Activated CD4-positive, alpha-beta T cell treated with anti-CD3 and anti-CD28 coated beads, Interleukin-2, amount 10 ng/mL, durations not matched to agents 24 days and 14 days (primary cell): ENCODE data around the gene SYNJ2. TPM values are rescaled to one million over a fixed set of nuclear protein-coding genes. Genes with fewer than 3 reads are reported as not detected.

Experiments used
- DNase-seq: peaks from one replicate; pipeline ENCODE4 v3.0.0; 2022
- H3K27ac Mint-ChIP-seq: one replicate; pipeline ENCODE4 v1.8.0; 2022; ENCODE audit warnings: mild to moderate bottlenecking, mixed read lengths
- H3K27me3 Mint-ChIP-seq: one replicate; pipeline ENCODE4 v1.8.0; 2022; ENCODE audit warnings: mixed read lengths
- H3K36me3 Mint-ChIP-seq: one replicate; pipeline ENCODE4 v1.8.0; 2022; ENCODE audit warnings: low read depth, mild to moderate bottlenecking, mixed read lengths
- H3K4me1 Mint-ChIP-seq: one replicate; pipeline ENCODE4 v1.8.0; 2021; ENCODE audit warnings: mixed read lengths
- H3K4me3 Mint-ChIP-seq: one replicate; pipeline ENCODE4 v1.8.0; 2022; ENCODE audit warnings: mild to moderate bottlenecking, moderate library complexity, mixed read lengths
- H3K9me3 Mint-ChIP-seq: one replicate; pipeline ENCODE4 v1.8.0; 2021; ENCODE audit warnings: mixed read lengths
- intact Hi-C: fragments of 100-400 bp; cut with micrococcal nuclease; formaldehyde crosslinking; loops from one replicate; pipeline ENCODE4 v1.15.1; 2023
- total RNA-seq: library from RNA; stranded (reverse); gene quantifications from 2 replicates; pipeline ENCODE4 v1.2.3, GENCODE V29; 2022

The SYNJ2 gene
- total RNA-seq, 1 donor from 2014 or later: 22.2 TPM

DNA sequence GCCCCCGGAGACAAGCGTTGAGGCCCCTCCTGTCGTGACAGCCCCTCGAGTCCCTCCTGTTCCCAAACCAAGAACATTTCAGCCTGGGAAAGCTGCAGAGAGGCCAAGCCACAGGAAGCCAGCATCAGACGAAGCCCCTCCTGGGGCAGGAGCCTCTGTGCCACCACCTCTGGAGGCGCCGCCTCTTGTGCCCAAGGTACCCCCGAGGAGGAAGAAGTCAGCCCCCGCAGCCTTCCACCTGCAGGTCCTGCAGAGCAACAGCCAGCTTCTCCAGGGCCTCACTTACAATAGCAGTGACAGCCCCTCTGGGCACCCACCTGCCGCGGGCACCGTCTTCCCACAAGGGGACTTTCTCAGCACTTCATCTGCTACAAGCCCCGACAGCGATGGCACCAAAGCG is 114.0 kb downstream of the SYNJ2 start:
- no peaks in the 10 kb centered on the region for H3K4me1 Mint-ChIP-seq
- DNase-seq: no peak
- H3K9me3 Mint-ChIP-seq: no peaks in the 10 kb centered on the region
- H3K36me3 Mint-ChIP-seq: peaks cover 44% of the 10 kb centered on the region
- no peaks in the 10 kb centered on the region for H3K27me3 Mint-ChIP-seq
- intact Hi-C loops: no loop called here
- H3K4me3 Mint-ChIP-seq: no peak overlapping the region
- H3K27ac Mint-ChIP-seq: no peak overlapping the region

DNA sequence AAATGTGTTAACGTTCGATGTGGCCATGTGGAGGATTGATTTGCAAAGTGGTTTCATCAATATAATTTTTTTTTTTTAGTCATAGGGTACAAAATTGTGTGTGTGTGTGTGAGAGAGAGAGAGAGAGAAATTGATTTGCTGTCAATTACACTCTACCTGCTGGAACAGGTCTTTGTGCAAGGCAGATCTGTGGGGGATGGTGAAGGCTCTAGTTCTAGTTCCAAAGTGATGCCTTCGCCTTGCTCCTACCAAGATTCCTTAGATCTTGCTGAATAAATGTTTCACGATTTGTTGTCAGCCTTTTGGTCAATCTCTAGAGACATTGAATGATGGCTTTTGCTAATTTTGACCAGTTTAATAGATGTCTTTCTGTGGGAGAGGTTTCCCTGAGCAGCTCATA is 121.6 kb downstream of the SYNJ2 start:
- peaks cover 8% of the 10 kb centered on the region for H3K36me3 Mint-ChIP-seq
- H3K27ac Mint-ChIP-seq: no peak overlapping the region
- H3K27me3 Mint-ChIP-seq: no peaks in the 10 kb centered on the region
- no peaks in the 10 kb centered on the region for H3K4me1 Mint-ChIP-seq
- DNase-seq: no peak
- no peaks in the 10 kb centered on the region for H3K9me3 Mint-ChIP-seq
- no peak overlapping the region for H3K4me3 Mint-ChIP-seq
- intact Hi-C loops: no loop called here

DNA sequence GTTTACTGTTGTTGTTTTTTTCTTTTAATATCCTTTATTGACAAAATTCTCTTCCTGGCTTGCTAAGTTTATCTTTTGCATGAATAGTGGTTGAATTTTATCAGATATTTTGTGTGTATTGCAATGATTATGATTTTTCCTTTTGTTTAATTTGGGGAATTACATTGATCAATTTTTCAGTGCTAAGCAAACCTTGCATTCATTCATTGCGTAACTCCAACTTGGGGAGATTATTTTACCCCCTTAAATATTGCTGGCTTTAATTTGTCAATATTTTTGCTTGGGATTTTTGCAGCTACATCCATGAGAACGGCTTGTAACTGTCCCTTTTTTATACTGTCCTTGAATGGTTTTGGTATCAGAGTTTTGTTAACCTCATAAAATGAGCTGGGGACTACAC is 123.0 kb downstream of the SYNJ2 start:
- no peaks in the 10 kb centered on the region for H3K9me3 Mint-ChIP-seq
- DNase-seq: no peak
- no peak overlapping the region for H3K27ac Mint-ChIP-seq
- H3K27me3 Mint-ChIP-seq: no peaks in the 10 kb centered on the region
- H3K4me3 Mint-ChIP-seq: no peak overlapping the region
- intact Hi-C loops: no loop called here
- H3K36me3 Mint-ChIP-seq: peaks cover 9% of the 10 kb centered on the region
- H3K4me1 Mint-ChIP-seq: no peaks in the 10 kb centered on the region

DNA sequence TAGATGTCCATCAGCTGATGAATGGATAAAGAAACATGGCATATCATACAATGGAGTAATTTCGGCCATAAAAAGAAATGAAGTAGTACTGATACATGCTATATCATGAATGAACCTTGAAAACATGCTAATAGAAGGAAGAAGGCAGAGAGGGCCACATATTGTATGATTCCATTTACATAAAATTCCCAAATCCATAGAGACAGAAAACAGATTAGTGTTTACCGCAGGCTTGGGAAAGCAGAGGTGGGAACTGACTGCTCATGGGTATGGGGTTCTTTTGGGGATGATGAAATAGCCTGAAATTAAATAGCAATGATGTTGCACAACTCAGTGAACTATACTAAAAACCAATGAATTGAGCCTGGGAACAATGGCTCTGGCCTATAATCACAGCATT is 128.1 kb downstream of the SYNJ2 start:
- no peaks in the 10 kb centered on the region for H3K27me3 Mint-ChIP-seq
- H3K4me3 Mint-ChIP-seq: no peak overlapping the region
- intact Hi-C loops: no loop called here
- peaks cover 17% of the 10 kb centered on the region for H3K36me3 Mint-ChIP-seq
- H3K4me1 Mint-ChIP-seq: peaks cover 4% of the 10 kb centered on the region
- no peak for DNase-seq
- H3K9me3 Mint-ChIP-seq: no peaks in the 10 kb centered on the region
- H3K27ac Mint-ChIP-seq: no peak overlapping the region

DNA sequence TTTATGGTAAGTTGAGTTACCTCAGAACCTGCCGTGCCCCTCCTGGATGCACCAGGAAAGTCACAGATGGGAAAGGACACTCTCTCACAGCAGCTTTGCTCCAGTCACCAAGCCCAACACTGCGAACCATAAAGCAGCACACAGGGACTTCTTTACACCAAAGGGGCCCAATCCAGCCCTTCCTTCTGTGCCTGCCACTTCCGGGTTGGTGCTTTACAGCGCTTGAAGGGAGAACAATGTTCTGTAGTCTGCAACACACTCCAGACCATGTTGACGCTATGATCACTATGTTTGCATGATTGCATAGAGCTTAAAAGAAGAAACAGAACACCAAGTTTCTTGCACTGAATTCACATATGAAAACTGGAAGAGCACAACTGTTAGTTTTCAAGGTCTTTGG is 129.3 kb downstream of the SYNJ2 start:
- Mint-ChIP-seq H3K9me3 (no peaks in the 10 kb centered on the region), H3K27me3 (no peaks in the 10 kb centered on the region), H3K27ac (no peak overlapping the region), H3K36me3 (peaks cover 17% of the 10 kb centered on the region), H3K4me3 (no peak overlapping the region), H3K4me1 (peaks cover 4% of the 10 kb centered on the region)
- no peak for DNase-seq
- intact Hi-C loops: no loop called here

DNA sequence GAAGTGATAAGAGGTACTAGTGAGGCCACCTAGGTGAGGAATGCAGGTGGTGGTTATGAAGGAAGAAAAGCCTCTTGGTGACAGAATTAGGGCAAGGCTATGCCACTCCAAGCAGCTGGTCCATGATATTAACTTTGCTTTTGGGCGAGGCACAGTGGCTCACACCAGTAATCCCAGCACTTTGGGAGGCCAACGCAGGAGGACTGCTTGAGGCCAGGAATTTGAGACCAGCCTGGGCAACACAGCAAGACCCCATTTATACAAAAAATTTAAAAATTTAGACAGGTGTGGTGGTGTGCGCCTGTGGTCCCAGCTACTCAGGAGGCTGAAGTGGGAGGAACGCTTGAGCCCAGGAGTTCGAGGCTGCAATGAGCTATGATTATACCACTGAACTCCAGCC is 130.3 kb downstream of the SYNJ2 start:
- no peak for DNase-seq
- Mint-ChIP-seq H3K4me1 (peaks cover 4% of the 10 kb centered on the region), H3K27me3 (no peaks in the 10 kb centered on the region), H3K27ac (no peak overlapping the region), H3K9me3 (no peaks in the 10 kb centered on the region), H3K36me3 (peaks cover 17% of the 10 kb centered on the region), H3K4me3 (no peak overlapping the region)
- intact Hi-C loops: no loop called here

DNA sequence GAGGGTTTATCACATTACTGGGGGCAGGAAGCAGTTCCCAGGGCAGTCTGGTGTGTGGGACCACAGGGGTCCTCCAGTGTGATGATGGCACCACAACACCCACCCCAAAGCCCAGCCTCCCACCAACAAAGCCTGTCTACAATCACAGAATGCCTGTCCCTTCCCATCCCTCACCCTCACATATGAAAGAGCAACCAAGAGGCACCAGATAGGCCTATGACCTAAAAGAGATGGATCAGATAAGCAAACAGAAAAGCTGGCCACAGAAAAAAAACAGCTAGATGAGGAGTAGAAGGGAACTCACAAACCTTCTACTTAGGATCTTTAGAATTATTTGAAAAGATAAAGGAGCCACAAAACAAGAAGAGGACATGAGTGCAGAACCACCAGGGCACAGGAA is 132.1 kb downstream of the SYNJ2 start:
- peaks cover 4% of the 10 kb centered on the region for H3K4me1 Mint-ChIP-seq
- intact Hi-C loops: no loop called here
- H3K4me3 Mint-ChIP-seq: no peak overlapping the region
- H3K27ac Mint-ChIP-seq: no peak overlapping the region
- no peaks in the 10 kb centered on the region for H3K27me3 Mint-ChIP-seq
- H3K36me3 Mint-ChIP-seq: peaks cover 21% of the 10 kb centered on the region
- no peak for DNase-seq
- no peaks in the 10 kb centered on the region for H3K9me3 Mint-ChIP-seq

DNA sequence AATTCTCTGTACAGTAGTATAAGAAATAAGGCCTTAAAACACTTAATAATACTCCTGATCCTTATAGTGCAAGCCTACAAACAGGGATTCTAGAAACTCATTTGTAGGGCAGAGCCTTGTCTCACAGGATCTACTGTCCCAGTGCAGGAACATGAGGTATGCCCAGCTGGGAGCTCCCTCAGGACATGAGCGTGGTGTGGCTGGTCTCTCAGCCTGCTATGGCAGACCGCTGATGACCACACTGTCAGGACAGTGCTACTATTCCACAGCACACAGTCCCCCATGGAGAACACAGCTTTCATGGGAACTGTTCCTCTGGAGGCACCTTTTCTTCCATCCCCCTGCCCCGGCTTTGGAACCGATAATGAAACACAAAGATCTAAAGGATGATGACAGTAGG is 133.4 kb downstream of the SYNJ2 start:
- H3K4me3 Mint-ChIP-seq: no peak overlapping the region
- peaks cover 4% of the 10 kb centered on the region for H3K4me1 Mint-ChIP-seq
- H3K9me3 Mint-ChIP-seq: no peaks in the 10 kb centered on the region
- peaks cover 18% of the 10 kb centered on the region for H3K36me3 Mint-ChIP-seq
- intact Hi-C loops: no loop called here
- no peak for DNase-seq
- H3K27me3 Mint-ChIP-seq: no peaks in the 10 kb centered on the region
- H3K27ac Mint-ChIP-seq: no peak overlapping the region

DNA sequence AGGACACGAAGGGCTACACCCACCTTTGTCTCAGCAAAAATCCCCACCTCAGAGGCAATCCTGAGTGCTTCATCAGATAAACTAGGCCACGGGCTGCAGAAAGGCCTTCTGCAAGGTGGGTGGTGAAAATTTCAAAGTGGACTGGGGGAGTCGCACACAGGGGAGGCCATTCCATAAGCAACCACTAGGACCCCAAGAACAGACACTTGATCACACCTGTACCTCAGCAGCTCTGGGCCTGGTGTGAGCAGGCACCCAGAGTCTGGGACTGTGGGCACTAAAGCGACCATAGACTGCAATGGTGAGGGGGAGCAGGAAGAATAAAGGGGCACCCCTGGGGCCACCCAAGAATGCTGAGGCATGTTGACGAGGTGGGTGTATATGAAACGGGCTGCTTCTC is 133.8 kb downstream of the SYNJ2 start:
- Mint-ChIP-seq H3K27me3 (no peaks in the 10 kb centered on the region), H3K36me3 (peaks cover 18% of the 10 kb centered on the region), H3K9me3 (no peaks in the 10 kb centered on the region), H3K27ac (no peak overlapping the region), H3K4me1 (peaks cover 4% of the 10 kb centered on the region), H3K4me3 (no peak overlapping the region)
- no peak for DNase-seq
- intact Hi-C loops: no loop called here

DNA sequence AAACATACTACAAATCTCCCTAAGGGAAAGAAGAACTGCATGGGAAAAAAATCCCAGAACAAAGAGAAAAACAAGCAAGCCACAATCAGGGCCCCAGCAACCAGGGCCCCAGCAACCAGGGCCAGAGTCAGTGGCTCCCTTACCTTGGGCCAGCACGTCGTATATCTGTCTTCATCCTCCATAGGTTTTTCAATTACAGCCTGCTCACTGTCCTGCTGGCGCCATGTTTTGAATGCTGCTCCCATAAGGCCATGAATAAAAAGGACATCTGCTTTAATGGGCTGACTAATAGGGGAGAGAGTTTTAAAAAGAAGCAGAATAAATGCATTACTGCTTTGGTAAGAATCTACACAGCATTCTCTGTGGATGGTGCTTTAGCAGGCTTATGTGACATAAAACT is 137.2 kb downstream of the SYNJ2 start:
- Mint-ChIP-seq H3K4me3 (no peak overlapping the region), H3K4me1 (peaks cover 6% of the 10 kb centered on the region), H3K9me3 (no peaks in the 10 kb centered on the region), H3K27ac (no peak overlapping the region), H3K36me3 (peaks cover 22% of the 10 kb centered on the region), H3K27me3 (no peaks in the 10 kb centered on the region)
- DNase-seq: no peak
- intact Hi-C loops: no loop called here

DNA sequence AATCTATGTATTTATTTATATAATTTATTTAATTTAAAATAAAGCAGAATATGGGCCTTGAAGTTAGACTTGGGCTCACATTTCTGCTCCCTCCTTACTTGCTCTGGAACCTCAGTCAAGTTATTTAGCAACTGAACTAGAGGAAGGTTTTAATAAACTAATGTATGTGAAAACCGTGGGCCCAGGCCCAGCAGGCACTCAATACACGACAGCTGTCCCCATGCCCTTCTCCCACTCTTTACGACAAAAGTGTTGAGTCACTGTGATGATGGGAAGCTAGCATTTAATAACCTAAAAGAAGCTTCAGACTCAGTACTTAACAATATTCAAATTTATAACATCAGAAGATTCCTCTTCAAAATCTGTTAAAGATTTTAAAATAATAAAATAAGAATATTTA is 139.7 kb downstream of the SYNJ2 start:
- intact Hi-C loops: no loop called here
- H3K4me1 Mint-ChIP-seq: peaks cover 4% of the 10 kb centered on the region
- no peaks in the 10 kb centered on the region for H3K27me3 Mint-ChIP-seq
- H3K4me3 Mint-ChIP-seq: no peak overlapping the region
- no peak overlapping the region for H3K27ac Mint-ChIP-seq
- no peaks in the 10 kb centered on the region for H3K9me3 Mint-ChIP-seq
- DNase-seq: no peak
- H3K36me3 Mint-ChIP-seq: peaks cover 25% of the 10 kb centered on the region

DNA sequence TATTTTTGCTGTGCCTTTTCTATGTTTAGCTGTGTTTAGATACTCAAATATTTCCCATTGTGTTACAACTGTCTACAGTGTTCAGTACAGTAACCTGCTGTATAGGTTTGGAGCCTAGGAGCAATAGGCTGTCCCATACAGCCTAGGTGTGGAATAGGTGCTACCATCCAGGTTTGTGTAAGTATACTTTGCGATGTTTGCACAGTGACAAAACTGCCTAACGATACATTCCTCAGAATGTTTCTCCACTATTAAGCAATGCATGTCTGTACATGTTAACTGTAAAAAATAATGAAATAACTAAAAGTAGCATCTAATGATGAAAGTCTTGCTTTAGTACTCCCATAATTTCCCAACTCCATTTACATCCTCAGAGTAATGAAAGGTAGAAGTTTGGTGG is 140.4 kb downstream of the SYNJ2 start:
- Mint-ChIP-seq H3K27me3 (no peaks in the 10 kb centered on the region), H3K9me3 (no peaks in the 10 kb centered on the region), H3K36me3 (peaks cover 25% of the 10 kb centered on the region), H3K4me3 (no peak overlapping the region), H3K4me1 (peaks cover 4% of the 10 kb centered on the region), H3K27ac (no peak overlapping the region)
- intact Hi-C loops: no loop called here
- DNase-seq: no peak

DNA sequence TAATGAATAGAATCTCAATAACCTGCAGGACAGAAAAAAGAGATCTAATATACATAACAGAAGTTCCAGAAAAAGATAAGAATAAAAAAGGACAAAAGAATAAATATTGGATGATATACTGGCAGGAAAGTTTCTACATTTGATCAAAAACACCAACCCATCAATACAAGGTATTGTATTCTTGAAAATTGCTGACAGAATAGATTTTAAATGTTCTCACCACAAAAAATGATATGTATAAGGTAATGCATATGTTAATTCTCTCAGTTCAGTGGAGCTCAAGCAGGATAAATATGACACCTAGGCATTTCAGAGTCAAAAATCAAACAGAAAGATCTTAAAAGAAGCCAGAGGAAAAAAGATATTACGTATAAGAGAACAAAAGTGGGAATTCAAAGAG is 142.6 kb downstream of the SYNJ2 start:
- no peak overlapping the region for H3K4me3 Mint-ChIP-seq
- intact Hi-C loops: no loop called here

DNA sequence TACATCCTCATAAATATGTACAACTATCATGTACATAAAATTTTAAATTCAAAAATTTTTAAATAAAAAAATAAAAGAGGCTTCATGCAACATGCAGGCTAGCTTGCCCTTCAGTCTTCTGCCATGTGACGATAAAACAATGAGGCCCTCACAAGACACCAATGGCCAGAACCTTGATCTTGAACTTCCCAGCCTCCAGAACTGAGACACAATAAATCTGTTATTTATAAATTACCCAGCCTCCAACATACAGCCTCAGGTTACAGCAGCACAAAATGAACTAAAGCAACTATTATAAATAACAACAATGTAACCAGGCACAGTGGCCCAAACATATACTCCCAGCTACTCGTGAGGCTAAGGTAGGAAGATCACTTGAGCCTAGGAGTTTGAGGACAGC is 143.6 kb downstream of the SYNJ2 start:
- Mint-ChIP-seq H3K27ac (no peak overlapping the region), H3K27me3 (no peaks in the 10 kb centered on the region), H3K9me3 (no peaks in the 10 kb centered on the region), H3K36me3 (peaks cover 23% of the 10 kb centered on the region), H3K4me1 (peaks cover 4% of the 10 kb centered on the region), H3K4me3 (no peak overlapping the region)
- intact Hi-C loops: no loop called here
- DNase-seq: no peak

More for the DNA sequence above, 142.6 kb downstream of the SYNJ2 start:
- no peak for DNase-seq
- peaks cover 4% of the 10 kb centered on the region for H3K4me1 Mint-ChIP-seq
- peaks cover 23% of the 10 kb centered on the region for H3K36me3 Mint-ChIP-seq
- H3K27me3 Mint-ChIP-seq: no peaks in the 10 kb centered on the region
- H3K27ac Mint-ChIP-seq: no peak overlapping the region
- no peaks in the 10 kb centered on the region for H3K9me3 Mint-ChIP-seq

DNA sequence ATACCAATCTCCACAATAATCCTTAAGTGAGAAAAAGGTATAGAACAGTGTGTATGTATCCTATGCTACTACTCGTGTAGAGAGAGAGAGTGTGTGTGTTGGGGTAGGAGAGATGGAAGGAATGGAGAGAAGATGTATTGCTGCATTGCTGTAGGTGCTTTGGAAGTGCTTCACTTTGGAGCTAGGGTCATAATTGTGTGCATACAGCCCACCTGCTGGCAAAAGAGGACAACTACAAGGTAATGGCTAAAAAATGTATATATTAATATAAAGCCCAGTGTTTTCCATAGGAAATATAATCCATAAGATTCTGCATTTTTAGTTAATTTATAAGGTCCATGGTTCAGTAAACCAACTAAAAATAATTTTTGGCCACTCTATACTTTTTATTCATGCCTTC is 150.3 kb downstream of the SYNJ2 start:
- DNase-seq: no peak
- H3K4me1 Mint-ChIP-seq: no peaks in the 10 kb centered on the region
- peaks cover 4% of the 10 kb centered on the region for H3K36me3 Mint-ChIP-seq
- H3K4me3 Mint-ChIP-seq: no peak overlapping the region
- no peaks in the 10 kb centered on the region for H3K9me3 Mint-ChIP-seq
- intact Hi-C loops: no loop called here
- no peaks in the 10 kb centered on the region for H3K27me3 Mint-ChIP-seq
- H3K27ac Mint-ChIP-seq: no peak overlapping the region
